Stimulated activated CD8-positive, alpha-beta memory T cell treated with anti-CD3 and anti-CD28 coated beads, Interleukin-12 subunit alpha, Interleukin-12 subunit beta, amount 100 ng/mL, for 1 hour (primary cell): Measurements from ENCODE around the gene MEI1.
"Not testable (repeated sequence)": the region's sequence is repeated elsewhere in the genome, so short reads cannot be mapped to it uniquely, and the experiment has no call there.

ENCODE experiments used
- DNase-seq: peaks from one replicate; pipeline ENCODE4 v3.0.0-alpha.2; 2020; ENCODE audit warnings: low read depth

The MEI1 gene, protein sequence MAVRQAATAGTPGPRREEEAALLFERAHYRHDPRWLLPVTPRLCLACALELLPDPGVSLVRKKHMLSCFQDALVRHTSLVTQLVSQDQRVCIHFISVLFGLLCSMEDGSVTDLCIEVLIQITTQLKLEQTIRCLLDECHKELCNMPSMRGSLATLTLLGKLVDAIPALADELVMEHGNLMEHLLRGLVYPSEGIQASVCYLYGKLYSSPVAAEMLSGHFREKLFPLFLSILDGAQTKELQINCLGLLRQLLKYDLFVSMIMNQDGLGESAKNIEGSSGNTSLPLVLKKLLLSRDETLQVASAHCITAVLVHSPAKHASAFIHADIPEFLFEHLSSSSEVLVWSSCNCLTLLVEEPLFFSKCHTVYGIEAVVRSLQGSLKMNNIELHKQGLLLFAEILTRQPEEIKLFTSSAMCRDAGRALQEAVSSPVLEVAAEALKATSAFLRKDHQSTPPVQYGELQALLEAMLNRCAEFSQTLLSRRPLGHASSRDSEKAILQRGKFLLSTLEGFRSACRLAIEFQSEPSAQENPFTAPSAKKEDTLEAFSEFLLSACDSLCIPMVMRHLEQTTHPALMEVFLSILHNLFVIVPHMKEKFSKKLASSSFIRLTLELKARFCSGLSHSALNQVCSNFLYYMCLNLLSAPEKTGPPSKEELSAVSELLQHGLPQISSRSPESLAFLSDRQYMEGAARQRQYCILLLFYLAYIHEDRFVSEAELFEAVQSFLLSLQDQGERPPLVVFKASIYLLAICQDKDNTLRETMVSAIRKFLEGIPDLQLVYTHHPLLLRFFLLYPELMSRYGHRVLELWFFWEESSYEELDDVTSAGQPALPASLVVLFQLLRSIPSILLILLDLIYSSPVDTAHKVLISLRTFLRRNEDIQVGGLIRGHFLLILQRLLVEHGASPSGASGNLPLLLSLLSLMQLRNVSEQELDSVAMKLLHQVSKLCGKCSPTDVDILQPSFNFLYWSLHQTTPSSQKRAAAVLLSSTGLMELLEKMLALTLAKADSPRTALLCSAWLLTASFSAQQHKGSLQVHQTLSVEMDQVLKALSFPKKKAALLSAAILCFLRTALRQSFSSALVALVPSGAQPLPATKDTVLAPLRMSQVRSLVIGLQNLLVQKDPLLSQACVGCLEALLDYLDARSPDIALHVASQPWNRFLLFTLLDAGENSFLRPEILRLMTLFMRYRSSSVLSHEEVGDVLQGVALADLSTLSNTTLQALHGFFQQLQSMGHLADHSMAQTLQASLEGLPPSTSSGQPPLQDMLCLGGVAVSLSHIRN

DNA sequence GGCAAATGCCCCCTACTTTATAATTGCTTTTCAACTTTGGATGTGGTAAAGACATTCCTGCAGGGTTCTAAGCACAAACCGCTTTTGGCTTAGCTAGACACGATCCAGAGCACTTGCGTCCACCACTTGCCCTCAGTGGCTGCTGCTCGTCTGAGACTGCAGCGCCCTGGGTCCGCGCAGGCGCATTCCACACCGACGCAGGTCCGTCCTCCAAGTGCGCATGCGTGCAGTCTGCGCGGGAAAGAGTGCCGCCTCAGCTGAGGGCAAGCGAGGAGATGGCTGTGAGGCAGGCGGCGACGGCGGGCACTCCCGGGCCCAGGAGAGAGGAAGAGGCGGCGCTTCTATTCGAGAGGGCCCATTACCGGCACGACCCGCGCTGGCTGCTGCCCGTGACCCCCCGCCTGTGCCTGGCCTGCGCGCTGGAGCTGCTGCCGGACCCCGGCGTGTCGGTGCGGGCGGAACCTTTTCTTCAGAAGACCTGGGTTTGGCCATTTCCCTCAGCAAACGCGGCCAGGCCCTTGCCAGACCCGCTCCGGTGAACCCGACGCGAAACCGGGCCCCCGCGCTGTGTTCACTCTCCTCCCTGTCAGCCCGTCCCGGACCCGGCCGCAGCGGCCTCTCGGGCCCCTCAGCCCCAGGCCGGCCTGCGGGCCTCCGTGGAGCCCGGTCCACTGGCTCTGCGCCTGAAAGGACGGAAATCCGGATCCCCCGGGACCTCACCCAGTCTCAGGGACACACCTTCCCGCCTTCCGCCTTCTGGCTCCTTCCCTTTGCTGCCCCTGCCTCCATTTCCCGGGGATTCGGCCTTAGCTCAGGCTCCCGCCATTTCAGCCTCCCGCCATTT lies at the start of gene MEI1:
MEI1 (plus strand) TSS at position 240 of the 844 bp plus-strand sequence; CDS start at position 276, 36 bp downstream.
- DNase-seq: peak; percentile 79

DNA sequence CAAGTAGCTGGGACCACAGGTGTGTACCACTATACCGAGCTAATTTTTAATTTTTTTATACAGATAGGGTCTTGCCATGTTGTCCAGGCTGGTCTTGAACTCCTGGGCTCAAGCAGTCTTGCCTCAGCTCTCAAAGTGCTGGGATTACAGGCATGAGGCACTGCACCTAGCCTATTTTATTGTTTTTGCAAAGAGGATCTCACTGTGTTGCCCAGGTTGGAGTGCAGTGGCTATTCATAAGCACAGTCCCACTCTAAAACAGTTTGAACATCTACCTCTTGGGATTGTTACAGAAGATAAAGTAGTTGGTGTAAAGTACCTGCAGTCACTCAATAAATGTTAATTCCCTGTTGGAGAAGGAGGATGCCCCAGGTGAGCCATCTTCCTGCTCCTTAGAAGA lies 49.1 kb upstream of the MEI1 start:
- no peak for DNase-seq

DNA sequence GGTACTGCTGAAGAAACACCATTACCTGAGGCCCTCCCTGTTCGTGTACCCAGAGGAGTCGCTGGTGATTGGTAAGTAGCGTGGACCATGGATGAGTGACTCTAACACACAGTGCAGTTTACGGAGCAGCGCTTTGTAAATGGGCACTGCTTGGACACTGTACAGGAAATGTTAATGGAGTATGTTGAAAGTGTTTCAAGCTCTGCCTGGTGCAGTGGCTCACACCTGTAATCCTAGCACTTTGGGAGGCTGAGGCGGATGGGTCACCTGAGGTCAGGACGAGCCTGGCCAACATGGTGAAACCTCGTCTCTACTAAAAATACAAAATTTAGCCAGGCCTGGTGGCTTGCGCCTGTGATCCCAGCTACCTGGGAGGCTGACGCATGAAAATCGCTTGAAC lies 48.5 kb upstream of the MEI1 start:
- no peak for DNase-seq

DNA sequence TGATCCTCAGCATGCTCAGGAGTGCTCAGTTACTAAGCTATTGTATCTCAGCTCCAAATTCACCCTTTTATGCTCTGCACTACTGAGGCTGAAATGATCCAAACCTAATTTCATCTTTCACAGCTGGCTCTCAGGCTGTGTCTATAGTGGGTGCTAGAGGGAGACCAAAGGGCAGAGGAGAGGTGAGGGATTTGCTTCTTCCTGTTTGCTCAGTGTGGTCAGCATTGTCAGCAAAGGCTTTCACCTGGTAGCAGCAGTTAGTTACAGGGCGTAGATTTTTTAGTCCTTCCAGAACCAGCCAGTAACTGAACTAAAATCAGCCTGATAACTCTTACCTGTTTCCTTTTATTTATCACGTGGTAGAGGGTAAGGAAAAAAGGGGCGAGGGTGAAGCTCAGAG lies 45.0 kb upstream of the MEI1 start:
- DNase-seq: no peak

DNA sequence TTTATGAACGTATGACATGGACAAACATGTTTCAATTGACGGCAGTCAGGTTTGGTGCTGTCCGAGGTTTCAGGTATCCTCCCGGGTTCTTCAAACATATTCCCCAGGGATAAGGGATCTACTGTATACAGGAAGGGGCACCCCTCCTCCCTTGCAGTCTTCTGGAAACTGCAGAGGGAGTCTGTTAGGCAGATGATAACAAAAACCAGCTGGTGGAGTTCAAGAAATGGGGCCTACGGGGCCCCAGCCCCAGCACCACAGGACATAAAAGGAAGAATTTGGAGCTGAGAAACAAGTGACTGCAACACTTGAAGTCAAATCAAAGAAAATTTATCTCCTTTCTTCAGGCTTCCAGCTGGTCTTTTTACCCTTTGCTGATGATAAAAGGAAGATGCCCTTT lies 42.7 kb upstream of the MEI1 start:
- no peak for DNase-seq

DNA sequence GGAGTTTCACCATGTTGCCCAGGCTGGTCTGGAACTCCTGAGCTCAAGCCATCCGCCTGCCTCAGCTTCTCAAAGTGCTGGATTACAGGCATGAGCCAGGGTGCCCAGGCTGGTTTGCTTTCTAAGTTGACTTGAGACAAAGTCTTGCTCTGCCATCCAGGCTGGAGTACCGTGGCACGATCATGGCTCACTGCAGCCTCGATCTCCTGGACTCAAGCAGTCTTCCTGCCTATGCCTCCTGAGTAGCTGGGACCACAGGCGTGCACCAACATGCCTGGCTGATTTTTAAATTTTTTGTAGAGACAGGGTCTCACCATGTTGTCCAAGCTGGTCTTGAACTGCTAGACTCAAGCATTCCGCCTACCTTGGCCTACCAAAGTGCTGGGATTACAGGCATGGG lies 41.6 kb upstream of the MEI1 start:
- no peak for DNase-seq

DNA sequence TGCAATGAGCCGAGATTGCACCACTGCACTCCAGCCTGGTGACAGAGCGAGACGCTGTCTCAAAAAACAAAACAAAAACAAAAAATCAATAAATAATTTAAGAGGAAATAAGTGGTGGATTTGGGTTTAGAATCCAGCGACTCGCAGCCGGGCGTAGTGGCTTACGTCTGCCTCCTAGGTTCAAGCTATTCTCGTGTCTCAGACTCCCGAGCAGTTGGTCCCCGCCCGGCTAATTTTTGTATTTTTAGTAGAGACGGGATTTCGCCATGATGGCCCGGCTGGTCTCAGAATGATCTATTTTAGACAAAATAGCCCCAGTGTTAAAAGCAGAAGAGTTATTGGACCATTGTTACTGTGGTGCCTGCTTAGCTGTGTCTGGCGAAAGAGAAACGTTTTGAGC lies 40.4 kb upstream of the MEI1 start:
- DNase-seq: no peak

DNA sequence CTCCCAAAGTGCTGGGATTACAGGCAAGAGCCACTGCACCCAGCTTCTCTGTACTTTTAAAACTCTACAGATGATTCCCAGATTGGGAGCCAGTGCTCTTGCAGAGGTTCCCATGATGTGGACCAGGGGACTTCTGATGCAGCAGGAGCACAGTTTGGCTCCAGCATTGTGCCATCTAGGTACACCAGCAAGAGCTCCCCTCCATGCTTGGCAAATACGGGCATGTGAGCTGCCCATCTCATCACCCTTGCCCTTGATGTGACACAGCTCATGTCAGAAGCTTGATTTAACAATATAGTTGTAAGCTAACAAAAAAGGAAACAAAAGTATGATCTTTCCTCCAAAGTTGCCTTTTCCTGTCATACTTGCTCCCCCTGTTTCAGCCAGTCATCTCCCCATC lies 39.4 kb upstream of the MEI1 start:
- no peak for DNase-seq

DNA sequence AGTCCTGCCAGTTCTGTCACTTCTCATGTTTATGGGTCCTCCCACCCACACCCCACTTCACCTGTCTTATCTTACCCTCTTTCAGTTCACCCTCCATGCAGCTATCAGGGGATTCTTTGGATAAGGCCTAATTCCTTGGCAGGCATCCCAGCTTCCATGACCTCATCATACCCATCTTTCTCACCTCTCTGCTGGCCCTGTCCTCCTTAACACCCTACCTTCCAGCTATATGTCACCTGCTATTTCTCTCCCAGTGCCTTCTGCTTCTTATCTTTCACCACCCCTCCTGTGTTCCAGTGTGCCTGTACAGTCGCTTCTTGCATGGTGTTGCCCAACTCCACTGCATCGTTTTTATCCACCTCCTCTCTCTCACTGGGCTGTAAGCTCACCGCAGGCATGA lies 38.9 kb upstream of the MEI1 start:
- no peak for DNase-seq

DNA sequence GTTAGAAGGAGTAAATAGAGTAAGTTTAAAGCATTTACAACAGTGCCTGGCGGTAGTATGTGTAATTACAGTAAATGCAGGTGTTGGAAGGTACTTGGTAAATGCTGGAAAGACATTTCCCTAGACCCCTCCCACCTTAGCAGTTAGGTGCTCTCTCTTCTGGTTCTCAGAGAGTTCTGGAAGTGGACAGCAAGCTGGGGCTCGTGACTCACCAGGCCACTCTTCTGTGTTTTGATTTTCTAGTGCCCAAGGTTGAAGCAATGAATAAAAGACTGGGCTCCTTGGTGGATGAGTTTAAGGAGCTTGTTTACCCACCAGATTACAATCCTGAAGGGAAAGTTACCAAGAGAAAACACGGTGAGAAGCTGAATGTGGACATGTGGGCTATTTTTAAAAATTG lies 38.2 kb upstream of the MEI1 start:
- DNase-seq: no peak

DNA sequence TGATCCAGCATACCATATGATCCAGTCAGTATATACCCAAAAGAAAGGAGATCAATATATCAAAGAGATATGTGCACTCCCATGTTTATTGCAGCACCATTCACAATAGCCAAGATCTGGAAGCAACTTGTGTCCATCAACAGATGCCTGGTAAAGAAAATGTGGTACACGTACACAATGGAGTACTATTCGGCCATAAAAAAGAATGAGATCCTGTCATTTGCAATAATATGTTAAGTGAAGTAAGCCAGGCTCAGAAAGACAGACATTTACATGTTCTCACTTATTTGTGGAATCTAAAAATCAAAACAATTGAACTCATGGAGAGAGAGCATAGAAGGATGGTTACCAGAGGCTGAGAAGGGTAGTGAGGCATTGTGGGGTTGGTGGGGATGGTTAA lies 37.6 kb upstream of the MEI1 start:
- no peak for DNase-seq

DNA sequence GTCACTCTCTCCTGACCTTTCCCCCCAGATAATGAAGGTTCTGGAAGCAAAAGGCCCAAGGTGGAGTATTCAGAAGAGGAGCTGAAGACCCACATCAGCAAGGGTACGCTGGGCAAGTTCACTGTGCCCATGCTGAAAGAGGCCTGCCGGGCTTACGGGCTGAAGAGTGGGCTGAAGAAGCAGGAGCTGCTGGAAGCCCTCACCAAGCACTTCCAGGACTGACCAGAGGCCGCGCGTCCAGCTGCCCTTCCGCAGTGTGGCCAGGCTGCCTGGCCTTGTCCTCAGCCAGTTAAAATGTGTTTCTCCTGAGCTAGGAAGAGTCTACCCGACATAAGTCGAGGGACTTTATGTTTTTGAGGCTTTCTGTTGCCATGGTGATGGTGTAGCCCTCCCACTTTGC lies 35.7 kb upstream of the MEI1 start:
- not testable (repeated sequence) for DNase-seq

DNA sequence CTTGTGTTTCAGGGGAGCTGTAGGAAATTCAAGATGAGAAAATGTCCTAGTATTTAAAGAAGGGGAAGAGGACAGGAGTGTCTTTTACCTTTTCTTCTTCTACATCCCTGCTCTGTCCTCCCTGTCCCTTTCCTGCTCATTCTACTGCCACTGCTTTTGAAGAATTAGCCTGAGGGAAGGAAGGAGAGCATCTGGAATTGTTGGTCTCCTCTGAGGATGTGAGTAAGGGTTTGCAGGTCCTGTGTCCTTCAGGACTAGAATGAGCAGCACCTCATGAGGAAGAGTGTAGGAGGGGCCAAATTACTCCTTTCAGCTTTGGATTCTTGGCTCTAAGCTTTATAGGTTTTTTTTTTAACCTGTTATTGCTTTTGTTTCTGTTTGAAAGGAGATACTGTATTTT lies 34.8 kb upstream of the MEI1 start:
- no peak for DNase-seq

DNA sequence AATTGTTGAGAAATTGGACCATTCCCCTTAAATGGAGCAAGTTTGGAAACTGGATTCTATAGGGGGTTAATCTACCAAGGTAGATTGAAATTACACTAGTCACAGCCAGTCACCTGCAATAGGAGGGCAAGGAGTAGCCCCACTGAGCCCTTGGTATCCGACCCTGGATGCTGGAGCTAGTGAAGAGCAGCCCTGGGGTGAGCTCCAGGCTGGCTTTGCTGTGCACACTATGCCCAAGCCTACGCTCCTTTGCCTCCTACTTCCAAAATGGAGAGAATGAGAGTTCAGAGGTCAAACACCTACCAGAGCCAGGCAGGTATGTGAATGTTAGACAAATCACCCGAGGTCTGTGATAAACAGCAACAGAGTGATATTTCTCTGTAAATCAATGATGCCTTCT lies 34.4 kb upstream of the MEI1 start:
- DNase-seq: no peak

DNA sequence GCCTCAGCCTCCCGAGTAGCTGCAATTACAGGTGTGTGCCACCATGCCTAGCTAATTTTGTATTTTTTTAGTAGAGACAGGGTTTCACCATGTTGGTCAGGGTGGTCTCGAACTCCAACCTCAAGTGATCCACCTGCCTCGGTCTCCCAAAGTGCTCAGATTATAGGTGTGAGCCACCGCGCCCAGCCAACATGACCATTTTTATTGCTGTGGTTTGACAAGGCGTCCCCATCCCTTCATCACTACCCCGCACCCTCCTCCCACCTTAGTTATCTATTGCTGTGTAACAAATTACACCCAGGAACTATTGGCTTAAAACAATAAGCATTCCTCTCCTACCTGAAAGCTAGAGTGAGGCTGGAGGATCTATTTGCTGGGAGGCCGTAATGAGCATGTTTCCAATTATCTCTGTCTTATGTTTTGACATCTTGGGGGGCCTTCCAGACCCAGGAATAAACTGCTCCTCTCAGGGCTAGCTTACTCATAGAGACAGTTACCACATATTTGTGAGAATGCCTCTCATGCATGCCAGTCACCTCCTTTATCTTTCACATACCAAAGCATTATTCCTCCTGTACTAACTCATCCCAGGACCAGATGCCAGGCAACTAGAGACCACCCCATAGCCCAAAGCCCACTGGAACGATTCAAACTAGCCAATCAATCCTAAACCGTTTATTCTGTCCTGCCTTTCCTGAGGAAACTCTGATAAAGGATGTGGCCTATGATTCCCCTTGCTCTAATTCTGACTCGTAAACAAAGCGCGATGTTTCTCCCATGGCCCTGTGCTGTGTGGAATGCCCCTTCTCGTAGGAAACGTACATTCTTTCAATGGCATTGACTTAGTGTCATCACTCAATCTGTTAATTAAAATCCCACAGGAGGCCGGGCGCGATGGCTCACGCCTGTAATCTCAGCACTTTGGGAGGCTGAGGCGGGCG lies 30.1 kb upstream of the MEI1 start:
- DNase-seq: no peak

DNA sequence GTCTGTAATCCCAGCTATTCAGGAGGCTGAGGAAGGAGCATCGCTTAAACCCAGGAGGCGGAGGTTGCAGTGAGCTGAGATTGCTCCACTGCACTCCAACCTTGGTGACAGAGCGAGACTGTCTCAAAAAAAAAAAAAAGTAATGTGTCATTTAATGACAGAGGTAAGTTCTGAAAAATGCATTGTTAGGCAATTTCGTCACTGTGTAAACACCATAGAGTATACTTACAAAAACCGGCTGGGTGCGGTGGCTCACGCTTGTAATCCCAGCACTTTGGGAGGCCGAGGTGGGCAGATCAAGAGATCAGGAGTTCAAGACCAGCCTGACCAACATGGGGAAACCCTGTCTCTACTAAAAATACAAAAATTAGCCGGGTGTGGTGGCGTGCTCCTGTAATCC lies 27.2 kb upstream of the MEI1 start:
- not testable (repeated sequence) for DNase-seq

DNA sequence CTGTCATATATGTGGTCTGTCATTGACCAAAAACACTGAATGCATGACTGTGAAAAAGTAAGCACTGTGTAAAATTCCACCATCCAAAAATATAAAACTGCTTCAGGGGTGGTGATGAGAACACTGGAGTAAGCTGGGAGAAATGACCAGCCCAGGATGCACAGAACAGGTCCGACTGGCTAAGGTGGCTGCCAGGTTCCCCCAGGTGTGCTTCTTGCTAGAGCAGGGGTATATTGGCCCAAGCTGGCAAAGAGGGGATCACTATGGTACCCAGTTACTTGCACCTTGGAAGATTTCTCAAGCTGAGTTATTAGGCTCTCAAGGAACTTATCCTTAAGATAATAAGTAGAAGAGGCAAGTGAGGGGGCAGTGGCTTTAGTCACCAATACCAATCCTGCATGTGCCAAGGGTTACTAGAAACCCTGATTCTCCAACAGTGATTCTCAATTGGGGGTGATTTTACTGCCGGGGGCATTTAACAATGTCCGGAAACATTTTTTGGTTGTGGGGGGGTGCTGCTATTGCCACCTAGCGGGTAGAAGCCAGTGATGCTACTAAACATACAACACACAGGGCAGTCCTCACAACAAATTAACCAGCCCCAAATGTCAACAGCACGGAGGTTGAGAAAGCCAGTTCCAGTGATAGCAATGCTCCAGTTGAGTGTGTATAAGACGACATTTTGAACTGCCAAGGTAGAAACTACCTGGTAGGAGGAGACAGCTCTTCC lies 26.4 kb upstream of the MEI1 start:
- no peak for DNase-seq

DNA sequence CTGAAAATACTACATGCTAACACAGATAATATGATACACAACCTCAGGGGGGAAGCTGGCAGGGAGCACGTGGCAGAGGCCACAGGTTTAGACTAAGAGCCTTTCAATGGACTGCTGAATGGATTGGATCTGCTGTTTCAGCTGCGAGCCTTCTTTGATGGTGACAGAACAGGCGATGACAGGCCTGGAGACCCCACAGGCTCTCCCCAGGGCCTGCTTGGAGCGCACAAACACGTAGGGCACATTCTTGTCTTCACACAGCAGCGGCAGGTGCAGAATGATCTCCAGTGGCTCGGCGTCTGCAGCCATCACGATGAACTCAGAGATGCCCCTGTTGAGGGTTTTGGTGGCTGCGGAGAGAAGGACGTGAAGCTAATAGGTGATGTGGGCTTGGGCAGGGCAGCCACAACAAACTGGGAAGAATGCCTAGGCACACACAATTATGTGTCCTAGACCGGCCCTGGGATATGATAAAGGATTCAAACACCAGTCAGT lies 24.4 kb upstream of the MEI1 start:
- DNase-seq: no peak

DNA sequence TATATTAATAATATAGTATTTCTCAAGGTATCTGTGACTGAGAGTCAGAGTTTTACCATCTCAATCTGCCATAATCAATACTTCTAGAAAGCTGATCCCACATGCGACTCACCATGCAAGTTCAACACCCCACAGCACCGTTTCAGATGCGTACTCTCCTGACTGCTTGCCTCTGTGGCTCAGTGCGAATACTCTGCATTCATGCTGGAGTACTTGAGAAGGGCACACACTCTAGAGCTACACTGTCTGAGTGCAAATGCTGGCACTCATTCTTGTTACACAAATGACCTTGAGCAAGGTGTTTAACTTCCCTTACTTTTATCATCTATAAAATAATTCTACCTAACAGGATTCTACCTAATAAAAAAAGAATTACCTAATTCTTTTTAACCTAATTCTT lies 23.2 kb upstream of the MEI1 start:
- no peak for DNase-seq

DNA sequence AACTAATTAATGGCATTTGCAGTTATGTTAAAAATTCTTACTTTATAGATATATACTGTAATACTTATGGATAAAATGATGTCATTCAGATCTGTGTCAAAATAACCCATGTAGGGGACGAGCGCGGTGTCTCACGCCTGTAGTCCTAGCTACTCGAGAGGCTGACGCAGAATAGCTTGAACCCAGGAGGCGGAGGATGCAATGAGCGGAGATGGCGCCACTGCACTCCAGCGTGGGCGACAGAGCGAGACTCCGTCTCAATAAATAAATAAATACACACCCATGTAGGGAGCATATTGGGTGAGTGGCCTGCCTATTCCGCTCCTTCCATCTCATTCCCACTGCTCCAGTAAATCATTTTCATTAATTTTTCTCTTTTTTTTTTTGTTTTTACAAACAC lies 17.7 kb upstream of the MEI1 start:
- DNase-seq: no peak
